Fibroblast of lung (primary cell): ENCODE results near the gene GRIA1. TPM values are rescaled to one million over a fixed set of nuclear protein-coding genes. Genes with fewer than 3 reads are reported as not detected.

Source experiments
- DNase-seq, 2 donors: peaks; one replicate each; pipeline versions ENCODE4 v3.0.0 to v3.0.0-alpha.2; 2010; ENCODE audit warnings: low read depth in 2 of 2
- H2AFZ ChIP-seq: 2 replicates; pipeline ENCODE4 v1.5.1; 2012; ENCODE audit warnings: low read length, control low read depth, inconsistent platforms
- H3K27ac ChIP-seq: 2 replicates; pipeline ENCODE4 v1.5.1; 2011; ENCODE audit warnings: low read length, control low read depth; ENCODE audit not compliant: insufficient read depth
- H3K27me3 ChIP-seq: 2 replicates; pipeline ENCODE4 v1.5.1; 2011; ENCODE audit warnings: mild to moderate bottlenecking, low read length; ENCODE audit not compliant: control insufficient read depth, insufficient read depth
- H3K36me3 ChIP-seq: 2 replicates; pipeline ENCODE4 v1.5.1; 2011; ENCODE audit warnings: low read length; ENCODE audit not compliant: control insufficient read depth, insufficient read depth
- H3K4me1 ChIP-seq: 2 replicates; pipeline ENCODE4 v1.5.1; 2011; ENCODE audit warnings: low read length; ENCODE audit not compliant: control insufficient read depth, insufficient read depth; ENCODE audit errors: extremely low read depth
- H3K4me2 ChIP-seq: 2 replicates; pipeline ENCODE4 v1.5.1; 2011; ENCODE audit warnings: low read length, control low read depth; ENCODE audit not compliant: insufficient read depth; ENCODE audit errors: extremely low read depth
- H3K4me3 ChIP-seq, 4 experiments: fragments of 200-600 bp in 1 of 4; sonication (generic) in 1 of 4; replicated peaks in 1 of 4; 2 replicates each; pipeline ENCODE4 v1.5.1; 2011 to 2016; ENCODE audit warnings: low read length in 4 of 4, low read depth in 3 of 4, mild to moderate bottlenecking in 3 of 4, control low read depth in 2 of 4, inconsistent platforms in 1 of 4, mixed read lengths in 1 of 4; ENCODE audit not compliant: insufficient read depth in 1 of 4; ENCODE audit errors: control extremely low read depth in 1 of 4
- H3K79me2 ChIP-seq: 2 replicates; pipeline ENCODE4 v1.5.1; 2012; ENCODE audit warnings: mild to moderate bottlenecking, low read length, inconsistent platforms; ENCODE audit not compliant: control insufficient read depth, insufficient read depth
- H3K9ac ChIP-seq: 2 replicates; pipeline ENCODE4 v1.5.1; 2011; ENCODE audit warnings: mild to moderate bottlenecking, low read length, control low read depth; ENCODE audit not compliant: insufficient read depth
- H3K9me3 ChIP-seq: 2 replicates; pipeline ENCODE4 v1.5.1; 2012; ENCODE audit warnings: low read depth, low read length; ENCODE audit not compliant: control insufficient read depth, insufficient read depth
- H4K20me1 ChIP-seq: 2 replicates; pipeline ENCODE4 v1.5.1; 2011; ENCODE audit warnings: low read length; ENCODE audit not compliant: control insufficient read depth, insufficient read depth; ENCODE audit errors: extremely low read depth
- EZH2 ChIP-seq: IDR thresholded peaks from 2 replicates; pipeline ENCODE4 v1.5.1; 2012; ENCODE audit warnings: low read length, control low read depth, mild to moderate bottlenecking; ENCODE audit errors: missing control alignments
- polyA plus RNA-seq, 2 donors: library from polyadenylated mRNA; depleted of rRNA in 1 of 2; stranded (reverse) in 1 of 2; unstranded in 1 of 2; fragments of >200 nt; gene quantifications; 2 replicates each; pipeline ENCODE4 v1.2.1, GENCODE V29; 2011 to 2012; ENCODE audit warnings: missing spikeins in 1 of 2
- total RNA-seq: library from RNA; depleted of rRNA; stranded (reverse); fragments of >200 nt; gene quantifications from 2 replicates; pipeline ENCODE4 v1.2.1, GENCODE V29; 2014
- TF ChIP-seq, protein P1 (sequence below), 2 donors: IDR thresholded peaks in 1 of 2; conservative IDR thresholded peaks in 1 of 2; 1 replicate in 1 of 2; 2 replicates in 1 of 2; pipeline ENCODE4 v1.5.1; 2011 to 2012; ENCODE audit warnings: low read length in 2 of 2, control low read depth in 1 of 2, inconsistent platforms in 1 of 2, low read depth in 1 of 2, mild to moderate bottlenecking in 1 of 2

GRIA1 gene
- total and polyA plus RNA-seq, 2 donors (not counting 1 experiment from before 2014, with no cell fraction given): 2.0 to 4.5 TPM

DNA sequence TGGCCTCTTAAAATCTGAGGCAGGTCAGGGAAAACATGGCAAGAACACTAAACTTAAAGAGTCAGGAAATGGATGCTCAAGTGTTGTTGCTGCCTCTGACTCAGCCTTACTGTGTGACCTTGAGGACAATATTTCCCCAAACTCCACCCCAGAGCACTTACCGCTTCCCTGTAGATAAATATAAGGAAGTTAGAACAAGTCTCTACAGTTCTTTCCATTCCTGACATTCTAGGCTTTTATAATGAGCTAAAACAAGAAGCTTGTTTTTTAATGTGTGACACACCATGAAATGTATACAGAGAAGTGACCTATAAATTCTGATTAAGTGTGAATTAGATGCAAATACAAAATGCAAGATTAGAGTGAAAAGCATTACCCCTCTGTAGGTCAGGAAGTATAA lies 129.3 kb downstream of the GRIA1 start:
- Histone ChIP-seq H4K20me1 (no peaks in the 10 kb centered on the region), H3K27me3 (no peaks in the 10 kb centered on the region), H2AFZ (no peak overlapping the region), H3K27ac (no peak overlapping the region), H3K4me2 (no peak overlapping the region), H3K9ac (no peak overlapping the region), H3K4me1 (peaks cover 5% of the 10 kb centered on the region), H3K79me2 (no peaks in the 10 kb centered on the region), H3K4me3 (no peak overlapping the region), H3K36me3 (no peaks in the 10 kb centered on the region), H3K9me3 (no peaks in the 10 kb centered on the region)
- DNase-seq: peak; percentile 62 to 71
- TF ChIP-seq, protein P1, sequence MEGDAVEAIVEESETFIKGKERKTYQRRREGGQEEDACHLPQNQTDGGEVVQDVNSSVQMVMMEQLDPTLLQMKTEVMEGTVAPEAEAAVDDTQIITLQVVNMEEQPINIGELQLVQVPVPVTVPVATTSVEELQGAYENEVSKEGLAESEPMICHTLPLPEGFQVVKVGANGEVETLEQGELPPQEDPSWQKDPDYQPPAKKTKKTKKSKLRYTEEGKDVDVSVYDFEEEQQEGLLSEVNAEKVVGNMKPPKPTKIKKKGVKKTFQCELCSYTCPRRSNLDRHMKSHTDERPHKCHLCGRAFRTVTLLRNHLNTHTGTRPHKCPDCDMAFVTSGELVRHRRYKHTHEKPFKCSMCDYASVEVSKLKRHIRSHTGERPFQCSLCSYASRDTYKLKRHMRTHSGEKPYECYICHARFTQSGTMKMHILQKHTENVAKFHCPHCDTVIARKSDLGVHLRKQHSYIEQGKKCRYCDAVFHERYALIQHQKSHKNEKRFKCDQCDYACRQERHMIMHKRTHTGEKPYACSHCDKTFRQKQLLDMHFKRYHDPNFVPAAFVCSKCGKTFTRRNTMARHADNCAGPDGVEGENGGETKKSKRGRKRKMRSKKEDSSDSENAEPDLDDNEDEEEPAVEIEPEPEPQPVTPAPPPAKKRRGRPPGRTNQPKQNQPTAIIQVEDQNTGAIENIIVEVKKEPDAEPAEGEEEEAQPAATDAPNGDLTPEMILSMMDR (conservative IDR thresholded peaks at IDR 0.05 in 1 of 2, IDR thresholded peaks at IDR 0.05 in 1 of 2; ENCODE audit: low read depth in 1 of 2, low read length in 2 of 2): no peak
- TF ChIP-seq EZH2: no peak

GRCh38 chr5:153623124-153623523 lies 132.7 kb downstream of the GRIA1 start:
- Histone ChIP-seq H3K4me3 (no peak overlapping the region), H3K4me1 (peaks cover 5% of the 10 kb centered on the region), H3K9me3 (no peaks in the 10 kb centered on the region), H3K27ac (no peak overlapping the region), H3K4me2 (no peak overlapping the region), H3K9ac (no peak overlapping the region), H2AFZ (no peak overlapping the region), H3K27me3 (no peaks in the 10 kb centered on the region), H3K79me2 (no peaks in the 10 kb centered on the region), H3K36me3 (no peaks in the 10 kb centered on the region), H4K20me1 (no peaks in the 10 kb centered on the region)
- TF ChIP-seq, protein P1 (conservative IDR thresholded peaks at IDR 0.05 in 1 of 2, IDR thresholded peaks at IDR 0.05 in 1 of 2; ENCODE audit: low read depth in 1 of 2, low read length in 2 of 2): no peak
- TF ChIP-seq EZH2: no peak
- DNase-seq: no peak

DNA sequence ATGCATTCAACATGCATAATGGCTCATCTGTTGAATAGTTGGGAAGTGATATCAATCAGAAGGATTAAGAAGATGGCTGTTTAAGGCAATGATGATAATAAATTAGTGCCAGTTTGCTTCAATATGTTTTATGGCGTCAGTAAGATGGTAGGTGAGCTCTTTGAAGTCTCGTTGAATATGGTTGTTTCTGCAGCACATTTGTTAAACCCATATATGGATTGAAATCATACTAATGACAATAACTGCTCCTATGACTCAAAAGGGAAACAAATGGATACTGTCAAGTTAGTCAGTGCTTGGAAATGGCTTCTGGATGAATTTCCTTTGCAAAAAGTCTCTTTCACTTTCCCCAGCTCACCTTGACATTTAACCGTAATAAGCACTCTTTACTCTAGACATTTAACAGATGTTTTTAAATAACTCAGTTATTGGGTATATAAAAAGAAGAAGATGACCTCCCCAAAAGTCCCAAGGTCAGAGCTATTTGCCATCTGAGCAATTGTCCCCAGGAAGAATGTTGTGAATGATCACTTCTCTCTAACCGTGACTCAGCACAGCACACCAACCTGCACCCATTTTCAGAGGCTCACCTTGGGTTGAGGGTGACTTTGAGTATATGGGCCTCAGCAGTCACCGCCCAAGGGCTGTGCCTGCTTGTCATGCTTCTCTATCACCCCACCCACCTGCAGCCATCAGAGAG lies 133.4 kb downstream of the GRIA1 start:
- DNase-seq: peak; percentile 63 to 76
- Histone ChIP-seq H3K27ac (no peak overlapping the region), H3K4me2 (no peak overlapping the region), H4K20me1 (no peaks in the 10 kb centered on the region), H3K4me1 (peaks cover 6% of the 10 kb centered on the region), H3K36me3 (no peaks in the 10 kb centered on the region), H3K4me3 (no peak overlapping the region), H3K27me3 (no peaks in the 10 kb centered on the region), H2AFZ (no peak overlapping the region), H3K9ac (no peak overlapping the region), H3K9me3 (no peaks in the 10 kb centered on the region), H3K79me2 (no peaks in the 10 kb centered on the region)
- TF ChIP-seq, protein P1 (conservative IDR thresholded peaks at IDR 0.05 in 1 of 2, IDR thresholded peaks at IDR 0.05 in 1 of 2; ENCODE audit: low read depth in 1 of 2, low read length in 2 of 2): no peak
- TF ChIP-seq EZH2: no peak
